RWPE1 (cell line): ENCODE results near the gene TMEM253.

Source experiments
- CTCF ChIA-PET: fragments of 350-600 bp; sonication (Branson Sonifier 250); formaldehyde crosslinking; extraction: SDS; loops from one replicate; lab custom pipeline; 2021; lab: Yijun Ruan, JAX
- POLR2A ChIA-PET: fragments of 400-600 bp; formaldehyde crosslinking; extraction: SDS; loops from one replicate; lab custom pipeline; 2020; ENCODE audit warnings: antibody characterized with exemption; ENCODE audit not compliant: low non-redundant PET; lab: Yijun Ruan, JAX
- DNase-seq: peaks from one replicate; pipeline ENCODE4 v3.0.0; 2012; ENCODE audit warnings: low spot score
- H3K27ac ChIP-seq: fragments of 450-650 bp; 2 replicates; pipeline ENCODE4 v1.5.1; 2017
- TF ChIP-seq, protein P1 (sequence below): fragments of 450-650 bp; conservative IDR thresholded peaks from 2 replicates; pipeline ENCODE4 v1.5.1; 2017; ENCODE audit warnings: low read depth, mild to moderate bottlenecking

TMEM253 gene

GRCh38 chr14:21095430-21096205, 5.2 kb upstream of the TMEM253 start:
- TF ChIP-seq, protein P1, sequence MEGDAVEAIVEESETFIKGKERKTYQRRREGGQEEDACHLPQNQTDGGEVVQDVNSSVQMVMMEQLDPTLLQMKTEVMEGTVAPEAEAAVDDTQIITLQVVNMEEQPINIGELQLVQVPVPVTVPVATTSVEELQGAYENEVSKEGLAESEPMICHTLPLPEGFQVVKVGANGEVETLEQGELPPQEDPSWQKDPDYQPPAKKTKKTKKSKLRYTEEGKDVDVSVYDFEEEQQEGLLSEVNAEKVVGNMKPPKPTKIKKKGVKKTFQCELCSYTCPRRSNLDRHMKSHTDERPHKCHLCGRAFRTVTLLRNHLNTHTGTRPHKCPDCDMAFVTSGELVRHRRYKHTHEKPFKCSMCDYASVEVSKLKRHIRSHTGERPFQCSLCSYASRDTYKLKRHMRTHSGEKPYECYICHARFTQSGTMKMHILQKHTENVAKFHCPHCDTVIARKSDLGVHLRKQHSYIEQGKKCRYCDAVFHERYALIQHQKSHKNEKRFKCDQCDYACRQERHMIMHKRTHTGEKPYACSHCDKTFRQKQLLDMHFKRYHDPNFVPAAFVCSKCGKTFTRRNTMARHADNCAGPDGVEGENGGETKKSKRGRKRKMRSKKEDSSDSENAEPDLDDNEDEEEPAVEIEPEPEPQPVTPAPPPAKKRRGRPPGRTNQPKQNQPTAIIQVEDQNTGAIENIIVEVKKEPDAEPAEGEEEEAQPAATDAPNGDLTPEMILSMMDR: no peak
- CTCF ChIA-PET: interaction anchor here (0.8 to 1.4 kb wide), 3 partner anchors 8 to 81 kb away, joined by 3 to 5 read pairs (median 3); no protein-coding TSS in a partner anchor
- POLR2A ChIA-PET: no interaction called here
- no peak for DNase-seq
- no peak overlapping the region for H3K27ac ChIP-seq

- TF ChIP-seq, protein P1: no peak
- no peak overlapping the region for H3K27ac ChIP-seq
- DNase-seq: no peak
- POLR2A ChIA-PET: no interaction called here
- CTCF ChIA-PET: interaction anchor here (1.0 kb wide), 1 partner anchor 35 kb away, joined by 3 read pairs; no protein-coding TSS in a partner anchor
These were observed 4.4 kb upstream of the TMEM253 start for GRCh38 chr14:21096438-21096837.

GRCh38 chr14:21096978-21097635, 3.8 kb upstream of the TMEM253 start:
- ChIA-PET POLR2A (no interaction called here), CTCF (no interaction called here)
- no peak for DNase-seq
- H3K27ac ChIP-seq: peak overlapping the region; percentile 94
- TF ChIP-seq, protein P1: no peak

DNA sequence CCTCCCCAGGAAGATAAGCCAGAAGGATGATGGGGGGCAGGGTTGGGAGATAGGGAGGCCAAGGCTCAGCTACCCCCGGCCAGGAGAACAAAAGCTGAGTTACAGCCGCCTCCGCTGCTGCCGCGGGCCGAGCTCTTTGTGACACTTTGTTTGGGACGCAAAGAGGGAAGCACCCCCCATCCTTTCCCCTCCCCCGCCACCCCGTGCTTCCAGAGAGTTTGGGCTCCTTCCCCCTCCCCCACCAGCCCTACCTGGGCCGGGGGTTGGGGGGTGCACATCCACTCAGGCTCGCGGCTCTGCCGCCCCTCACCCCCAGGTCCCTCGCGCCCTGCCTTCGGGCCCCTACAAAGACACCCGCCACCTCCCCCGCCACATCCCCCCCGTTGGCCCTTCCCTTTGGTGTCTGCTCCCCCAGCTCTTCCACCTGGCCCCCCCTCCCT, 3.2 kb upstream of the TMEM253 start:
- CTCF ChIA-PET: no interaction called here
- DNase-seq: no peak
- POLR2A ChIA-PET: no interaction called here
- H3K27ac ChIP-seq: peak overlapping the region; percentile 94
- TF ChIP-seq, protein P1: no peak

- ChIA-PET POLR2A (no interaction called here), CTCF (no interaction called here)
- peak; percentile 85 for DNase-seq
- TF ChIP-seq, protein P1: no peak
- peak within 1 kb of the TSS; percentile 94 for H3K27ac ChIP-seq
These were observed 2.6 kb upstream of the TMEM253 start, which contains the start of gene ZNF219 for GRCh38 chr14:21098076-21098891. TSS of gene ZNF219 (minus strand) at chr14:21098655. CDS start at chr14:21093591, 5,064 bp downstream.
